PC-3 (cell line): ENCODE results near the gene HOXB13. TPM values are rescaled to one million over a fixed set of nuclear protein-coding genes. Genes with fewer than 3 reads are reported as not detected.

Source experiments
- ATAC-seq: fragments of 200-7000 bp; cut with Tn5 transposase; 2 replicates; pipeline ENCODE4 v1.9.1; 2020; ENCODE audit warnings: mild to moderate bottlenecking, moderate library complexity
- BruUV-seq: library from RNA; stranded (reverse); fragments of 400-500 nt; replicated peaks from 2 replicates; lab custom pipeline; 2021; lab: Mats Ljungman, UMichigan
- CTCF ChIA-PET: fragments of 300-600 bp; sonication (Branson Sonifier 250); formaldehyde crosslinking; loops from one replicate; lab custom pipeline; 2022; ENCODE audit warnings: antibody characterized with exemption; lab: Charles Lee
- POLR2A ChIA-PET: fragments of 300-600 bp; sonication (Branson Sonifier 250); formaldehyde crosslinking; loops from one replicate; lab custom pipeline; 2022; ENCODE audit warnings: antibody characterized with exemption; ENCODE audit not compliant: unreplicated experiment; lab: Charles Lee
- DNase-seq: peaks from one replicate; pipeline ENCODE4 v3.0.0-alpha.2; 2015
- H2AFZ ChIP-seq: fragments of 300-600 bp; sonication (generic); 2 replicates; pipeline ENCODE4 v1.6.0; 2016; ENCODE audit warnings: antibody characterized with exemption, low read length
- H3F3A ChIP-seq: fragments of 300-600 bp; sonication (generic); one replicate; pipeline ENCODE4 v1.6.0; 2017; ENCODE audit warnings: antibody characterized with exemption, low read length, control low read depth, mild to moderate bottlenecking; ENCODE audit not compliant: unreplicated experiment
- H3K27ac ChIP-seq: fragments of 300-600 bp; sonication (generic); 2 replicates; pipeline ENCODE4 v1.5.1; 2016; ENCODE audit warnings: mild to moderate bottlenecking, low read length
- H3K27me3 ChIP-seq: fragments of 300-600 bp; sonication (generic); 2 replicates; pipeline ENCODE4 v1.6.1; 2016; ENCODE audit warnings: low read length, mixed read lengths
- H3K36me3 ChIP-seq: fragments of 300-600 bp; sonication (generic); 2 replicates; pipeline ENCODE4 v1.6.1; 2016; ENCODE audit warnings: low read depth, mixed run types, low read length, mixed read lengths
- H3K4me1 ChIP-seq: fragments of 300-600 bp; sonication (generic); 2 replicates; pipeline ENCODE4 v1.5.1; 2016; ENCODE audit warnings: low read length; ENCODE audit not compliant: insufficient read depth
- H3K4me2 ChIP-seq: fragments of 300-600 bp; sonication (generic); 2 replicates; pipeline ENCODE4 v1.6.0; 2016; ENCODE audit warnings: low read length
- H3K4me3 ChIP-seq: fragments of 300-600 bp; sonication (generic); 2 replicates; pipeline ENCODE4 v1.5.1; 2016; ENCODE audit warnings: mild to moderate bottlenecking, low read length, mixed read lengths
- H3K79me2 ChIP-seq: fragments of 300-600 bp; sonication (generic); 2 replicates; pipeline ENCODE4 v1.6.1; 2017; ENCODE audit warnings: low read length, mixed read lengths
- H3K9ac ChIP-seq: fragments of 300-600 bp; sonication (generic); 2 replicates; pipeline ENCODE4 v1.6.0; 2016; ENCODE audit warnings: mild to moderate bottlenecking, low read length
- H3K9me2 ChIP-seq: fragments of 300-600 bp; sonication (generic); replicated peaks from 2 replicates; pipeline ENCODE4 v1.6.1; 2016; ENCODE audit warnings: mixed run types, low read length, mixed read lengths
- H3K9me3 ChIP-seq: fragments of 300-600 bp; sonication (generic); 2 replicates; pipeline ENCODE4 v1.6.1; 2016; ENCODE audit warnings: low read length, mixed read lengths
- H4K20me1 ChIP-seq: fragments of 300-600 bp; sonication (generic); 2 replicates; pipeline ENCODE4 v1.6.1; 2016; ENCODE audit warnings: low read length, mixed read lengths
- EZH2 ChIP-seq: fragments of 300-600 bp; sonication (generic); IDR thresholded peaks from one replicate; pipeline ENCODE4 v1.6.1; 2017; ENCODE audit warnings: antibody characterized with exemption, mild to moderate bottlenecking, low read length; ENCODE audit not compliant: unreplicated experiment
- EZH2phosphoT487 ChIP-seq: fragments of 300-600 bp; sonication (generic); IDR thresholded peaks from 2 replicates; pipeline ENCODE4 v1.6.1; 2018; ENCODE audit warnings: mild to moderate bottlenecking, antibody characterized with exemption, low read length, borderline replicate concordance
- intact Hi-C: fragments of 100-400 bp; cut with micrococcal nuclease; formaldehyde crosslinking; loops from 2 replicates; pipeline ENCODE4 v1.9.0; 2023
- microRNA-seq: library from miRNA; unstranded; fragments of <30 nt; microRNA quantifications from one replicate; pipeline ENCODE4 v1.1.0, GENCODE V29; 2020; ENCODE audit not compliant: unreplicated experiment
- total RNA-seq: library from RNA; depleted of rRNA; stranded (reverse); fragments of >200 nt; gene quantifications from 2 replicates; pipeline ENCODE4 v1.2.3, GENCODE V29; 2014; rRNA removed
- TF ChIP-seq, protein P1 (sequence below): fragments of 300-600 bp; sonication (generic); conservative IDR thresholded peaks from 2 replicates; pipeline ENCODE4 v1.5.1; 2017; ENCODE audit warnings: antibody characterized with exemption, low read depth, mild to moderate bottlenecking, low read length

Gene HOXB13
- total RNA-seq, 1 experiment from 2014 or later, result 80.8 TPM

GRCh38 chr17:48678141-48678971, 50.2 kb downstream of the HOXB13 start:
- peak; percentile 91 for ATAC-seq

GRCh38 chr17:48676963-48677558, 51.5 kb downstream of the HOXB13 start:
- Histone ChIP-seq H3K9me3 (no peaks in the 10 kb centered on the region), H3K4me3 (no peak overlapping the region), H3K9ac (no peak overlapping the region), H3F3A (no peaks in the 10 kb centered on the region), H3K27ac (no peak overlapping the region), H3K79me2 (no peaks in the 10 kb centered on the region), H2AFZ (no peak overlapping the region), H3K36me3 (no peaks in the 10 kb centered on the region), H3K4me2 (no peak overlapping the region), H3K9me2 (no peaks in the 10 kb centered on the region), H3K27me3 (no peaks in the 10 kb centered on the region), H4K20me1 (no peaks in the 10 kb centered on the region), H3K4me1 (peaks cover 14% of the 10 kb centered on the region; the same call in 1 of the 2 replicates)
- intact Hi-C loops, result no loop called here
- TF ChIP-seq, protein P1, sequence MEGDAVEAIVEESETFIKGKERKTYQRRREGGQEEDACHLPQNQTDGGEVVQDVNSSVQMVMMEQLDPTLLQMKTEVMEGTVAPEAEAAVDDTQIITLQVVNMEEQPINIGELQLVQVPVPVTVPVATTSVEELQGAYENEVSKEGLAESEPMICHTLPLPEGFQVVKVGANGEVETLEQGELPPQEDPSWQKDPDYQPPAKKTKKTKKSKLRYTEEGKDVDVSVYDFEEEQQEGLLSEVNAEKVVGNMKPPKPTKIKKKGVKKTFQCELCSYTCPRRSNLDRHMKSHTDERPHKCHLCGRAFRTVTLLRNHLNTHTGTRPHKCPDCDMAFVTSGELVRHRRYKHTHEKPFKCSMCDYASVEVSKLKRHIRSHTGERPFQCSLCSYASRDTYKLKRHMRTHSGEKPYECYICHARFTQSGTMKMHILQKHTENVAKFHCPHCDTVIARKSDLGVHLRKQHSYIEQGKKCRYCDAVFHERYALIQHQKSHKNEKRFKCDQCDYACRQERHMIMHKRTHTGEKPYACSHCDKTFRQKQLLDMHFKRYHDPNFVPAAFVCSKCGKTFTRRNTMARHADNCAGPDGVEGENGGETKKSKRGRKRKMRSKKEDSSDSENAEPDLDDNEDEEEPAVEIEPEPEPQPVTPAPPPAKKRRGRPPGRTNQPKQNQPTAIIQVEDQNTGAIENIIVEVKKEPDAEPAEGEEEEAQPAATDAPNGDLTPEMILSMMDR, result no peak
- TF ChIP-seq EZH2phosphoT487 (no peak), EZH2 (no peak)
- ChIA-PET CTCF (interaction anchor here (0.6 to 1.5 kb wide), 8 partner anchors 47 to 492 kb away, joined by 3 to 9 read pairs (median 6); partner anchors contain the start of gene PRAC2), POLR2A (no interaction called here)
- DNase-seq (no peak), ATAC-seq (no peak)
- no TSS peak for BruUV-seq

More at GRCh38 chr17:48678141-48678971, 50.2 kb downstream of the HOXB13 start:
- Histone ChIP-seq H3K9me3 (no peaks in the 10 kb centered on the region), H3K36me3 (no peaks in the 10 kb centered on the region), H4K20me1 (no peaks in the 10 kb centered on the region), H3F3A (no peaks in the 10 kb centered on the region), H3K4me3 (peak overlapping the region; percentile 68), H3K4me2 (peak overlapping the region; percentile 84), H3K9me2 (no peaks in the 10 kb centered on the region), H3K9ac (no peak overlapping the region), H3K27me3 (no peaks in the 10 kb centered on the region), H3K4me1 (peaks cover 11% of the 10 kb centered on the region; the same call in 1 of the 2 replicates), H3K79me2 (no peaks in the 10 kb centered on the region), H2AFZ (peak overlapping the region; percentile 91), H3K27ac (no peak overlapping the region)
- intact Hi-C loops, result loop anchor here (1.0 kb wide), 3 partner anchors 44 to 201 kb away; partner anchors contain the start of gene PRAC1
- ChIA-PET CTCF (interaction anchor here (0.6 to 2.6 kb wide), 17 partner anchors 15 to 206 kb away, joined by 3 to 58 read pairs (median 5); partner anchors contain the start of genes HOXB13, PRAC1, PRAC2 and TTLL6), POLR2A (interaction anchor here (0.7 to 1.1 kb wide), 3 partner anchors 41 to 201 kb away, joined by 3 to 6 read pairs (median 5); partner anchors contain the start of gene PRAC1)
- TF ChIP-seq, protein P1, result peak; percentile 100
- TF ChIP-seq EZH2, result no peak
- BruUV-seq, result no TSS peak
- peak; percentile 90 for DNase-seq

Small RNA genes within 50 kb of the gene (microRNA-seq; reads per million reads assigned to microRNA genes)
- gene MIR3185, result 9.5 reads per million, percentile 35 among the genes with 10 or more reads in this experiment

Other genes starting within 250 kb of the HOXB13 start
- not detected in 2 replicates for gene HOXB1, start 197.7 kb downstream of the HOXB13 start, total RNA-seq
- gene HOXB2, start 183.6 kb downstream of the HOXB13 start, total RNA-seq, result 1.1 TPM in 1 of 2 replicates, not detected in the other
- 0.22 and 0.58 TPM in 2 replicates for gene HOXB4, start 150.4 kb downstream of the HOXB13 start, total RNA-seq
- 6.0 and 8.8 TPM in 2 replicates for gene HOXB3, start 138.5 kb downstream of the HOXB13 start, total RNA-seq
- gene HOXB5, start 135.0 kb downstream of the HOXB13 start, total RNA-seq, result 0.40 and 0.95 TPM in 2 replicates
- gene HOXB6, start 123.8 kb downstream of the HOXB13 start, total RNA-seq, result 9.5 and 11.3 TPM in 2 replicates
- not detected in 2 replicates for gene HOXB7, start 117.7 kb downstream of the HOXB13 start, total RNA-seq
- gene HOXB8, start 113.5 kb downstream of the HOXB13 start, total RNA-seq, result not detected in 2 replicates
- gene HOXB9, start 102.4 kb downstream of the HOXB13 start, total RNA-seq, result 7.0 and 8.3 TPM in 2 replicates
- 33.5 and 44.4 TPM in 2 replicates for gene PRAC1, start 6.2 kb downstream of the HOXB13 start, total RNA-seq
- 44.1 and 51.4 TPM in 2 replicates for gene PRAC2, start 5.6 kb downstream of the HOXB13 start, total RNA-seq
- 0.29 and 0.40 TPM in 2 replicates for gene TTLL6, start 88.5 kb upstream of the HOXB13 start, total RNA-seq
- gene CALCOCO2, start 102.3 kb upstream of the HOXB13 start, total RNA-seq, result 47.2 and 49.4 TPM in 2 replicates
- 192 and 265 TPM in 2 replicates for gene ATP5MC1, start 164.0 kb upstream of the HOXB13 start, total RNA-seq
- 131 and 144 TPM in 2 replicates for gene UBE2Z, start 179.7 kb upstream of the HOXB13 start, total RNA-seq
- gene SNF8, start 216.1 kb upstream of the HOXB13 start, total RNA-seq, result 278 TPM in 2 replicates
- gene GIP, start 239.8 kb upstream of the HOXB13 start, total RNA-seq, result not detected in 2 replicates